ENCODE data around the gene TRMT10B.

- TF ChIP-seq CTCF (IDR thresholded peaks at IDR 0.05): no peak
- no peak for TF ChIP-seq POLR2A (IDR thresholded peaks at IDR 0.05)
Observed at GRCh38 chr9:37798677-37799076, 45.1 kb downstream of the TRMT10B start.
